WTC11 (cell line): Measurements from ENCODE around the gene INPP5E. TPM values are rescaled to one million over a fixed set of nuclear protein-coding genes. Genes with fewer than 3 reads are reported as not detected.

Experiments
- ATAC-seq: fragments of 200-7000 bp; cut with Tn5 transposase; 2 replicates; pipeline ENCODE4 v1.10.0; 2021; ENCODE audit warnings: mild to moderate bottlenecking, moderate library complexity
- CTCF ChIA-PET: fragments of 300-600 bp; sonication (Branson Sonifier 250); formaldehyde crosslinking; loops from one replicate; lab custom pipeline; 2021; ENCODE audit warnings: antibody characterized with exemption; lab: Charles Lee
- POLR2A ChIA-PET: fragments of 350-600 bp; sonication (Branson Sonifier 250); formaldehyde crosslinking; loops from one replicate; lab custom pipeline; 2021; ENCODE audit warnings: antibody characterized with exemption; lab: Charles Lee
- DNase-seq: peaks from one replicate; pipeline ENCODE4 v3.0.0; 2021; ENCODE audit warnings: low spot score
- H3K27ac Mint-ChIP-seq: 2 replicates; pipeline ENCODE4 v1.8.0; 2021; ENCODE audit warnings: mixed read lengths
- H3K27me3 Mint-ChIP-seq: 2 replicates; pipeline ENCODE4 v1.8.0; 2021; ENCODE audit warnings: low read depth, mild to moderate bottlenecking, moderate library complexity, mixed read lengths
- H3K36me3 Mint-ChIP-seq: 2 replicates; pipeline ENCODE4 v1.8.0; 2021; ENCODE audit warnings: mixed read lengths
- H3K4me1 Mint-ChIP-seq: 2 replicates; pipeline ENCODE4 v1.8.0; 2022; ENCODE audit warnings: mixed read lengths
- H3K4me3 Mint-ChIP-seq: 2 replicates; pipeline ENCODE4 v1.8.0; 2021; ENCODE audit warnings: mild to moderate bottlenecking, moderate library complexity, mixed read lengths
- H3K9me3 Mint-ChIP-seq: 2 replicates; pipeline ENCODE4 v1.8.0; 2021; ENCODE audit warnings: mixed read lengths
- ATF1 ChIP-seq: sonication (generic); formaldehyde crosslinking; IDR thresholded peaks from 2 replicates; pipeline ENCODE4 v1.8.1; 2023; ENCODE audit warnings: mild to moderate bottlenecking, moderate library complexity, missing genetic modification reagents
- CREM ChIP-seq: sonication (generic); formaldehyde crosslinking; IDR thresholded peaks from 2 replicates; pipeline ENCODE4 v1.8.1; 2022; ENCODE audit warnings: mild to moderate bottlenecking, missing genetic modification reagents, moderate library complexity
- ESRRA ChIP-seq: sonication (generic); formaldehyde crosslinking; IDR thresholded peaks from 2 replicates; pipeline ENCODE4 v1.8.1; 2022; ENCODE audit warnings: mild to moderate bottlenecking, missing genetic modification reagents, borderline replicate concordance
- FOXJ3 ChIP-seq: sonication (generic); formaldehyde crosslinking; IDR thresholded peaks from 2 replicates; pipeline ENCODE4 v1.9.0; 2021; ENCODE audit warnings: missing genetic modification reagents, mild to moderate bottlenecking, borderline replicate concordance
- FOXK1 ChIP-seq: sonication (generic); formaldehyde crosslinking; IDR thresholded peaks from 2 replicates; pipeline ENCODE4 v1.8.0; 2022; ENCODE audit warnings: mild to moderate bottlenecking, moderate library complexity, missing genetic modification reagents
- MXD4 ChIP-seq: fragments of 250-450 bp; sonication (Bioruptor Pico); IDR thresholded peaks from 2 replicates; pipeline ENCODE4 v1.8.0; 2021; ENCODE audit warnings: mild to moderate bottlenecking, moderate library complexity, borderline replicate concordance
- NFATC4 ChIP-seq: fragments of 250-450 bp; sonication (Bioruptor Pico); IDR thresholded peaks from 2 replicates; pipeline ENCODE4 v1.9.0; 2021; ENCODE audit warnings: mild to moderate bottlenecking
- NFE2L1 ChIP-seq: sonication (generic); formaldehyde crosslinking; IDR thresholded peaks from 2 replicates; pipeline ENCODE4 v1.8.1; 2023; ENCODE audit warnings: missing genetic modification reagents
- NFYB ChIP-seq: sonication (generic); formaldehyde crosslinking; conservative IDR thresholded peaks from 2 replicates; pipeline ENCODE4 v1.8.0; 2022; ENCODE audit warnings: low read depth, missing genetic modification reagents
- RELA ChIP-seq: sonication (generic); formaldehyde crosslinking; IDR thresholded peaks from 2 replicates; pipeline ENCODE4 v1.8.1; 2022; ENCODE audit warnings: missing genetic modification reagents, mild to moderate bottlenecking, borderline replicate concordance
- SOX15 ChIP-seq: fragments of 250-450 bp; sonication (Bioruptor Pico); IDR thresholded peaks from 2 replicates; pipeline ENCODE4 v1.9.0; 2021; ENCODE audit warnings: mild to moderate bottlenecking
- SP1 ChIP-seq: sonication (generic); formaldehyde crosslinking; conservative IDR thresholded peaks from 2 replicates; pipeline ENCODE4 v1.8.1; 2022; ENCODE audit warnings: missing genetic modification reagents
- TEAD4 ChIP-seq: sonication (generic); formaldehyde crosslinking; IDR thresholded peaks from 2 replicates; pipeline ENCODE4 v1.8.0; 2022; ENCODE audit warnings: mild to moderate bottlenecking, missing genetic modification reagents
- ZNF423 ChIP-seq: fragments of 250-450 bp; sonication (Bioruptor Pico); IDR thresholded peaks from 2 replicates; pipeline ENCODE4 v2.1.2; 2022; ENCODE audit warnings: mild to moderate bottlenecking, moderate library complexity
- total RNA-seq: library from RNA; stranded (reverse); gene quantifications from 3 replicates; pipeline ENCODE4 v1.2.3, GENCODE V29; 2021
- TF ChIP-seq, protein P1 (sequence below): sonication (generic); formaldehyde crosslinking; IDR thresholded peaks from 2 replicates; pipeline ENCODE4 v1.8.1; 2023; ENCODE audit warnings: mild to moderate bottlenecking, missing genetic modification reagents, moderate library complexity
- TF ChIP-seq, protein P2 (sequence below): sonication (generic); formaldehyde crosslinking; IDR thresholded peaks from 2 replicates; pipeline ENCODE4 v1.8.1; 2023; ENCODE audit warnings: mild to moderate bottlenecking, missing genetic modification reagents, borderline replicate concordance
- TF ChIP-seq, protein P3 (sequence below): fragments of 250-450 bp; sonication (Bioruptor Pico); IDR thresholded peaks from 2 replicates; pipeline ENCODE4 v1.8.0; 2021; ENCODE audit warnings: mild to moderate bottlenecking
- TF ChIP-seq, protein P4 (sequence below): sonication (generic); formaldehyde crosslinking; IDR thresholded peaks from 2 replicates; pipeline ENCODE4 v1.8.1; 2023; ENCODE audit warnings: mild to moderate bottlenecking, moderate library complexity, missing genetic modification reagents
- TF ChIP-seq, protein P5 (sequence below): sonication (generic); formaldehyde crosslinking; conservative IDR thresholded peaks from 2 replicates; pipeline ENCODE4 v1.8.1; 2023; ENCODE audit warnings: mild to moderate bottlenecking, low read depth, missing genetic modification reagents, moderate library complexity
- TF ChIP-seq, protein P6 (sequence below): sonication (generic); formaldehyde crosslinking; IDR thresholded peaks from 2 replicates; pipeline ENCODE4 v1.8.0; 2022; ENCODE audit warnings: mild to moderate bottlenecking, missing genetic modification reagents

INPP5E gene
- total RNA-seq, 1 experiment from 2014 or later: 24.0 TPM

DNA sequence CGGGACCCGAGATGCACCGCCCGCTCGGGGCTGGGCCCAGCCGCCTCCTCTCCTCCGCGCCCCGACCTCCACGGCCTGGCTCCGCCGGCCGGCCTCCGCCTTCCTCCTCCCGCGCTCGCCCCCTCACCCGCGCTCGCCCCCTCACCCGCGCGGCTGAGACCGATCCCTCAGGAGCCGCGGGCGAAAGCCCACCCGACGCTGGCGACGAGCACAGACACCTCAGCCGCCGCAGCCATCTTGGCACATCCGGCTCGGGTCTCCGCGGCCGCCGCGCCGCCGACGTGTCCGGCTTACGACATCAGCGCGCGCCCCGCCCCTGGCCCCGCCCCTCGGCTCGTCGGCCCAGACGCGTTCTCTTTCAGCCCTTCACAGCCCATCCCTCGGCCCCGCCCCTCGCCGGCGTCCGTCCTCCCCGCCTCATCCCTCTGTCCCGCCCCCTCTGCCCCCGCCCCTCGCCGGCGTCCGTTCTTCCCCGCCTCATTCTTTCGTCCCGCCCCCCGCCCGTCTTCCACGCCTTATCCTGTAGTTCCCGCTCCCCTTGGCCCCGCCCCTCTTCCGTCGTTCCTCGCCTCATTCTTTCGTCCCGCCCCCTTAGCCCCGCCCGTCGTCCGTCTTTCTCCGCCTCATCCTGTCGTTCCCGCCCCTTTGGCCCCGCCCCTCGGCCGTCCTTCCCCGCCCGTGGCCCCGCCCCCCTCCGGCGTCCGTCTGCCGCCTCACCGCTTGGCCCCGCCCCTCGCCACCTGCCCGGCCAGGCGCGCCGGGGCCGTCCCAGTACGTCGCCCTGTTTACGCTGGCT is 43.3 kb upstream of the INPP5E start, which contains the start of gene SEC16A (continued):
- TF ChIP-seq NFYB: 0 out of 2 replicates have a peak, but pooled peaks have one; percentile 37
- TF ChIP-seq, protein P1, sequence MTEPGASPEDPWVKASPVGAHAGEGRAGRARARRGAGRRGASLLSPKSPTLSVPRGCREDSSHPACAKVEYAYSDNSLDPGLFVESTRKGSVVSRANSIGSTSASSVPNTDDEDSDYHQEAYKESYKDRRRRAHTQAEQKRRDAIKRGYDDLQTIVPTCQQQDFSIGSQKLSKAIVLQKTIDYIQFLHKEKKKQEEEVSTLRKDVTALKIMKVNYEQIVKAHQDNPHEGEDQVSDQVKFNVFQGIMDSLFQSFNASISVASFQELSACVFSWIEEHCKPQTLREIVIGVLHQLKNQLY (CRISPR knock-in tag): no peak
- TF ChIP-seq RELA (CRISPR knock-in tag): no peak
- TF ChIP-seq MXD4 (CRISPR knock-in tag): no peak
- TF ChIP-seq ATF1 (CRISPR knock-in tag): no peak; the same call in 1 of the 2 replicates

DNA sequence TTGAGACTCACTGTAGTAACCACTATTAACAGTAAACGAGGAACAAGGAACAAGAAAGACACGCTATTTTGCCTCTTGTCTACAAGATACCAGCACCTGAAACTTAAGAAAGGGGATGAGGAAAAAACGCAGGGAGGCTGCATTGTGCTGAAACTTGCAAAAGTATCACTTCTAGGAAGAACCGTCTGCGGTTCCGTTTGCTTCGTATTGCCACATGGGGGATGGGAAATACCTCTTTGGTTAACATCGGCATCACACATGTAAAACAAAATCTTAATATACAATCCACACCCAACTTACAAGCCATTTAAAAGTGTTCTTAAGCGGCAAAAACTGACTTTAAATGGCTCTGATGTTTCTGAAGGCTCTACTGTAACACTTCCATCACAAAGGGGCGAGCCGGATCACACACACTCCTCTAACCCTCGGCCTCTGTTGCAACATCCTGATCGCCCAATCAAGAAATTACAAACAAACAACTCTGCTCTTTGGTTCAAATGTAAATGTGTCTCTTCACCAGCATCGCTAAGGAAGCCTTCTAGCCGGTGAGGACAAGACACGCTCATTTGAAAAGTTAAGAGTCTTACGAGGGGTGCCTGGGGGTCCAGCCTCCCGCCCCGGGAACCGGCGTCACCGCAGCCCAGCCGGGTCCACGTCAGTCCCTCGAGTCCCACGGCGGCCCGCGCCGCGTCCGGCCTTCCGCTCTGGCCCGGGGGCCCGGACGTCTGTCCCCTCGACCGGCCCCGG is 42.6 kb upstream of the INPP5E start:
- peaks cover 15% of the 10 kb centered on the region for H3K4me1 Mint-ChIP-seq
- peaks cover 12% of the 10 kb centered on the region for H3K36me3 Mint-ChIP-seq
- ChIA-PET POLR2A (no interaction called here), CTCF (no interaction called here)
- no peak for DNase-seq
- H3K9me3 Mint-ChIP-seq: no peaks in the 10 kb centered on the region
- TF ChIP-seq RELA (CRISPR knock-in tag) (0 out of 2 replicates have a peak, but pooled peaks have one; percentile 34), TEAD4 (CRISPR knock-in tag) (no peak)
- peak overlapping the region; percentile 98 for H3K27ac Mint-ChIP-seq
- H3K27me3 Mint-ChIP-seq: no peaks in the 10 kb centered on the region
- peak overlapping the region; percentile 87 for H3K4me3 Mint-ChIP-seq
- ATAC-seq: no peak

DNA sequence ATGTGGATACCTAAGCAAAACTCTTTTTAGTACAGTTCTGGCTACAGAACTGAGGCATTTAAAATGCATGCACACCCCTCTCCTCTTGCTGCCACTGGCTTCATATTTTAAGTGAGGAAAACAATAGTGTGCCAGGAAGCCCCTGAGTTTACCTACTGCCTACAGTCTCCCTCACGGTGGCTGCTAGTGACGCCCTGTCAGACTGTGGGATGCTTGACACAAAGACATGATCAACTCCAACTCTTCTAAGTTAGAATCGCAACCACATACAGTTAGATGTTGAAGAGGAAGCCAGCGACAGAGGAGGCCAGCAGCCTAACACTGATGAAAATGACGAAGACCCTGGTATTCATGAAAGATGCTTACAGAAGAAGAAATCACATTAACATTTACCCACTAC is 41.9 kb upstream of the INPP5E start:
- Mint-ChIP-seq H3K27ac (peak overlapping the region; percentile 98), H3K9me3 (no peaks in the 10 kb centered on the region), H3K4me1 (peaks cover 15% of the 10 kb centered on the region), H3K36me3 (peaks cover 18% of the 10 kb centered on the region), H3K4me3 (peak overlapping the region; percentile 87), H3K27me3 (no peaks in the 10 kb centered on the region)
- POLR2A ChIA-PET: interaction anchor here (0.7 kb wide), 1 partner anchor 39 kb away, joined by 10 read pairs; no protein-coding TSS in a partner anchor
- ATAC-seq (no peak), DNase-seq (no peak)
- CTCF ChIA-PET: interaction anchor here (1.1 kb wide), 1 partner anchor 118 kb away, joined by 3 read pairs; the partner anchor contains the start of gene DNLZ
- TF ChIP-seq CREM: no peak
- TF ChIP-seq, protein P2, sequence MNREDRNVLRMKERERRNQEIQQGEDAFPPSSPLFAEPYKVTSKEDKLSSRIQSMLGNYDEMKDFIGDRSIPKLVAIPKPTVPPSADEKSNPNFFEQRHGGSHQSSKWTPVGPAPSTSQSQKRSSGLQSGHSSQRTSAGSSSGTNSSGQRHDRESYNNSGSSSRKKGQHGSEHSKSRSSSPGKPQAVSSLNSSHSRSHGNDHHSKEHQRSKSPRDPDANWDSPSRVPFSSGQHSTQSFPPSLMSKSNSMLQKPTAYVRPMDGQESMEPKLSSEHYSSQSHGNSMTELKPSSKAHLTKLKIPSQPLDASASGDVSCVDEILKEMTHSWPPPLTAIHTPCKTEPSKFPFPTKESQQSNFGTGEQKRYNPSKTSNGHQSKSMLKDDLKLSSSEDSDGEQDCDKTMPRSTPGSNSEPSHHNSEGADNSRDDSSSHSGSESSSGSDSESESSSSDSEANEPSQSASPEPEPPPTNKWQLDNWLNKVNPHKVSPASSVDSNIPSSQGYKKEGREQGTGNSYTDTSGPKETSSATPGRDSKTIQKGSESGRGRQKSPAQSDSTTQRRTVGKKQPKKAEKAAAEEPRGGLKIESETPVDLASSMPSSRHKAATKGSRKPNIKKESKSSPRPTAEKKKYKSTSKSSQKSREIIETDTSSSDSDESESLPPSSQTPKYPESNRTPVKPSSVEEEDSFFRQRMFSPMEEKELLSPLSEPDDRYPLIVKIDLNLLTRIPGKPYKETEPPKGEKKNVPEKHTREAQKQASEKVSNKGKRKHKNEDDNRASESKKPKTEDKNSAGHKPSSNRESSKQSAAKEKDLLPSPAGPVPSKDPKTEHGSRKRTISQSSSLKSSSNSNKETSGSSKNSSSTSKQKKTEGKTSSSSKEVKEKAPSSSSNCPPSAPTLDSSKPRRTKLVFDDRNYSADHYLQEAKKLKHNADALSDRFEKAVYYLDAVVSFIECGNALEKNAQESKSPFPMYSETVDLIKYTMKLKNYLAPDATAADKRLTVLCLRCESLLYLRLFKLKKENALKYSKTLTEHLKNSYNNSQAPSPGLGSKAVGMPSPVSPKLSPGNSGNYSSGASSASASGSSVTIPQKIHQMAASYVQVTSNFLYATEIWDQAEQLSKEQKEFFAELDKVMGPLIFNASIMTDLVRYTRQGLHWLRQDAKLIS (CRISPR knock-in tag): no peak
- TF ChIP-seq NFE2L1 (CRISPR knock-in tag): no peak
- no peak for TF ChIP-seq FOXK1 (CRISPR knock-in tag)
- TF ChIP-seq SOX15 (CRISPR knock-in tag): no peak
- TF ChIP-seq, protein P3, sequence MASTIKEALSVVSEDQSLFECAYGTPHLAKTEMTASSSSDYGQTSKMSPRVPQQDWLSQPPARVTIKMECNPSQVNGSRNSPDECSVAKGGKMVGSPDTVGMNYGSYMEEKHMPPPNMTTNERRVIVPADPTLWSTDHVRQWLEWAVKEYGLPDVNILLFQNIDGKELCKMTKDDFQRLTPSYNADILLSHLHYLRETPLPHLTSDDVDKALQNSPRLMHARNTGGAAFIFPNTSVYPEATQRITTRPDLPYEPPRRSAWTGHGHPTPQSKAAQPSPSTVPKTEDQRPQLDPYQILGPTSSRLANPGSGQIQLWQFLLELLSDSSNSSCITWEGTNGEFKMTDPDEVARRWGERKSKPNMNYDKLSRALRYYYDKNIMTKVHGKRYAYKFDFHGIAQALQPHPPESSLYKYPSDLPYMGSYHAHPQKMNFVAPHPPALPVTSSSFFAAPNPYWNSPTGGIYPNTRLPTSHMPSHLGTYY: no peak
- TF ChIP-seq, protein P4, sequence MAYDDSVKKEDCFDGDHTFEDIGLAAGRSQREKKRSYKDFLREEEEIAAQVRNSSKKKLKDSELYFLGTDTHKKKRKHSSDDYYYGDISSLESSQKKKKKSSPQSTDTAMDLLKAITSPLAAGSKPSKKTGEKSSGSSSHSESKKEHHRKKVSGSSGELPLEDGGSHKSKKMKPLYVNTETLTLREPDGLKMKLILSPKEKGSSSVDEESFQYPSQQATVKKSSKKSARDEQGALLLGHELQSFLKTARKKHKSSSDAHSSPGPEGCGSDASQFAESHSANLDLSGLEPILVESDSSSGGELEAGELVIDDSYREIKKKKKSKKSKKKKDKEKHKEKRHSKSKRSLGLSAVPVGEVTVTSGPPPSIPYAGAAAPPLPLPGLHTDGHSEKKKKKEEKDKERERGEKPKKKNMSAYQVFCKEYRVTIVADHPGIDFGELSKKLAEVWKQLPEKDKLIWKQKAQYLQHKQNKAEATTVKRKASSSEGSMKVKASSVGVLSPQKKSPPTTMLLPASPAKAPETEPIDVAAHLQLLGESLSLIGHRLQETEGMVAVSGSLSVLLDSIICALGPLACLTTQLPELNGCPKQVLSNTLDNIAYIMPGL (CRISPR knock-in tag): no peak
- no peak for TF ChIP-seq NFATC4 (CRISPR knock-in tag)
- TF ChIP-seq ZNF423 (CRISPR knock-in tag): no peak
- TF ChIP-seq, protein P5, sequence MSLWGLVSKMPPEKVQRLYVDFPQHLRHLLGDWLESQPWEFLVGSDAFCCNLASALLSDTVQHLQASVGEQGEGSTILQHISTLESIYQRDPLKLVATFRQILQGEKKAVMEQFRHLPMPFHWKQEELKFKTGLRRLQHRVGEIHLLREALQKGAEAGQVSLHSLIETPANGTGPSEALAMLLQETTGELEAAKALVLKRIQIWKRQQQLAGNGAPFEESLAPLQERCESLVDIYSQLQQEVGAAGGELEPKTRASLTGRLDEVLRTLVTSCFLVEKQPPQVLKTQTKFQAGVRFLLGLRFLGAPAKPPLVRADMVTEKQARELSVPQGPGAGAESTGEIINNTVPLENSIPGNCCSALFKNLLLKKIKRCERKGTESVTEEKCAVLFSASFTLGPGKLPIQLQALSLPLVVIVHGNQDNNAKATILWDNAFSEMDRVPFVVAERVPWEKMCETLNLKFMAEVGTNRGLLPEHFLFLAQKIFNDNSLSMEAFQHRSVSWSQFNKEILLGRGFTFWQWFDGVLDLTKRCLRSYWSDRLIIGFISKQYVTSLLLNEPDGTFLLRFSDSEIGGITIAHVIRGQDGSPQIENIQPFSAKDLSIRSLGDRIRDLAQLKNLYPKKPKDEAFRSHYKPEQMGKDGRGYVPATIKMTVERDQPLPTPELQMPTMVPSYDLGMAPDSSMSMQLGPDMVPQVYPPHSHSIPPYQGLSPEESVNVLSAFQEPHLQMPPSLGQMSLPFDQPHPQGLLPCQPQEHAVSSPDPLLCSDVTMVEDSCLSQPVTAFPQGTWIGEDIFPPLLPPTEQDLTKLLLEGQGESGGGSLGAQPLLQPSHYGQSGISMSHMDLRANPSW (CRISPR knock-in tag): no peak
- TF ChIP-seq, protein P6, sequence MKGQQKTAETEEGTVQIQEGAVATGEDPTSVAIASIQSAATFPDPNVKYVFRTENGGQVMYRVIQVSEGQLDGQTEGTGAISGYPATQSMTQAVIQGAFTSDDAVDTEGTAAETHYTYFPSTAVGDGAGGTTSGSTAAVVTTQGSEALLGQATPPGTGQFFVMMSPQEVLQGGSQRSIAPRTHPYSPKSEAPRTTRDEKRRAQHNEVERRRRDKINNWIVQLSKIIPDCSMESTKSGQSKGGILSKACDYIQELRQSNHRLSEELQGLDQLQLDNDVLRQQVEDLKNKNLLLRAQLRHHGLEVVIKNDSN (CRISPR knock-in tag): no peak
- no peak for TF ChIP-seq SP1 (CRISPR knock-in tag)
- TF ChIP-seq FOXJ3: no peak
- TF ChIP-seq ESRRA (CRISPR knock-in tag): no peak
